Tibial nerve (tissue), 4 donors: Measurements from ENCODE around the gene TMEM156. TPM values are rescaled to one million over a fixed set of nuclear protein-coding genes. Genes with fewer than 3 reads are reported as not detected.

Source experiments
- DNase-seq, 2 donors: peaks; one replicate each; pipeline ENCODE4 v3.0.0-alpha.2; 2019; ENCODE audit warnings: low spot score in 2 of 2
- H3K27ac ChIP-seq, 4 donors: fragments of 200-600 bp; sonication (generic) in 3 of 4; one replicate each; pipeline ENCODE4 v1.5.1; 2017 to 2019; ENCODE audit warnings: mild to moderate bottlenecking in 1 of 4
- H3K27me3 ChIP-seq, 2 donors: fragments of 200-600 bp; sonication (generic) in 1 of 2; one replicate each; pipeline versions ENCODE4 v1.5.1 to v1.6.0; 2017 to 2019
- H3K36me3 ChIP-seq, 3 donors: fragments of 200-600 bp; sonication (generic); one replicate each; pipeline ENCODE4 v1.5.1; 2018 to 2019
- H3K4me1 ChIP-seq, 4 donors: fragments of 200-600 bp; sonication (generic) in 3 of 4; one replicate each; pipeline ENCODE4 v1.5.1; 2017 to 2019
- H3K4me3 ChIP-seq, 4 donors: fragments of 200-600 bp; sonication (generic) in 3 of 4; one replicate each; pipeline ENCODE4 v1.5.1; 2017 to 2019; ENCODE audit warnings: mild to moderate bottlenecking in 1 of 4, moderate library complexity in 1 of 4
- H3K9me3 ChIP-seq, 4 donors: fragments of 200-600 bp; sonication (generic) in 3 of 4; one replicate each; pipeline ENCODE4 v1.5.1; 2017 to 2019
- CTCF ChIP-seq, 5 experiments: fragments of 200-600 bp in 3 of 5; fragments of 450-650 bp in 2 of 5; sonication (generic) in 3 of 5; IDR thresholded peaks; one replicate each; pipeline ENCODE4 v1.5.1; 2016 to 2019; ENCODE audit warnings: antibody characterized with exemption in 5 of 5, mild to moderate bottlenecking in 3 of 5, moderate library complexity in 2 of 5
- EP300 ChIP-seq, 2 donors: sonication (generic); formaldehyde crosslinking; IDR thresholded peaks; one replicate each; pipeline ENCODE4 v1.6.1; 2017; ENCODE audit warnings: antibody characterized with exemption in 2 of 2, mild to moderate bottlenecking in 1 of 2
- POLR2A ChIP-seq, 2 donors: fragments of 450-650 bp; IDR thresholded peaks; one replicate each; pipeline ENCODE4 v1.6.1; 2017; ENCODE audit warnings: antibody characterized with exemption in 2 of 2, mild to moderate bottlenecking in 2 of 2, moderate library complexity in 2 of 2
- WGBS, 2 donors: methylation state at CpG; one replicate each; pipeline ENCODE4 v1.1.5; 2018; 5-methylcytosine and 5-hydroxymethylcytosine counted together
- total RNA-seq, 4 donors: library from RNA; depleted of rRNA; stranded (reverse); fragments of >200 nt; gene quantifications; one replicate each; pipeline ENCODE4 v1.1.0, GENCODE V29; 2016

The TMEM156 gene
- total RNA-seq, 4 donors from 2014 or later = 0.66 to 8.6 TPM; not detected in 2

- Histone ChIP-seq H3K27me3 (no peaks in the 10 kb centered on the region), H3K27ac (no peak overlapping the region), H3K9me3 (no peaks in the 10 kb centered on the region), H3K36me3 (no peaks in the 10 kb centered on the region), H3K4me1 (peaks cover 0 to 3% (median 0%) of the 10 kb centered on the region in 4 donors), H3K4me3 (no peak overlapping the region)
- WGBS, 2 donors = 86 to 96% methylated on average over 3 of the region's 3 CpGs
- DNase-seq = no peak
- TF ChIP-seq EP300 (IDR thresholded peaks at IDR 0.05) (no peak), POLR2A (IDR thresholded peaks at IDR 0.05) (no peak), CTCF (IDR thresholded peaks at IDR 0.05) (no peak)
Measured at GRCh38 chr4:38957893-38958292, 74.3 kb downstream of the TMEM156 start.

GRCh38 chr4:38957261-38957815, 74.9 kb downstream of the TMEM156 start:
- Histone ChIP-seq H3K4me1 (peaks cover 0 to 3% (median 0%) of the 10 kb centered on the region in 4 donors), H3K27ac (no peak overlapping the region), H3K36me3 (no peaks in the 10 kb centered on the region), H3K9me3 (no peaks in the 10 kb centered on the region), H3K27me3 (no peaks in the 10 kb centered on the region), H3K4me3 (no peak overlapping the region)
- no peak for DNase-seq
- 26 to 33% methylated on average over 5 of the region's 5 CpGs for WGBS, 2 donors
- TF ChIP-seq POLR2A (IDR thresholded peaks at IDR 0.05) (no peak), CTCF (IDR thresholded peaks at IDR 0.05) (no peak), EP300 (IDR thresholded peaks at IDR 0.05) (no peak)

- no peaks in the 10 kb centered on the region for H3K36me3 ChIP-seq
- 60 to 73% methylated on average over 4 of the region's 4 CpGs for WGBS, 2 donors
- peaks cover 0 to 3% (median 0%) of the 10 kb centered on the region in 4 donors for H3K4me1 ChIP-seq
- H3K27ac ChIP-seq = no peak overlapping the region
- no peak for DNase-seq
- H3K4me3 ChIP-seq = no peak overlapping the region
- H3K9me3 ChIP-seq = no peaks in the 10 kb centered on the region
- TF ChIP-seq CTCF (IDR thresholded peaks at IDR 0.05) = no peak
- TF ChIP-seq POLR2A (IDR thresholded peaks at IDR 0.05) = no peak
- no peak for TF ChIP-seq EP300 (IDR thresholded peaks at IDR 0.05)
- no peaks in the 10 kb centered on the region for H3K27me3 ChIP-seq
Measured at GRCh38 chr4:38955957-38956356, 76.3 kb downstream of the TMEM156 start.

- no peaks in the 10 kb centered on the region for H3K27me3 ChIP-seq
- TF ChIP-seq CTCF (IDR thresholded peaks at IDR 0.05) (no peak), EP300 (IDR thresholded peaks at IDR 0.05) (no peak), POLR2A (IDR thresholded peaks at IDR 0.05) (no peak)
- H3K4me1 ChIP-seq = peaks cover 0 to 3% (median 0%) of the 10 kb centered on the region in 4 donors
- no peaks in the 10 kb centered on the region for H3K9me3 ChIP-seq
- H3K4me3 ChIP-seq = no peak overlapping the region
- H3K36me3 ChIP-seq = no peaks in the 10 kb centered on the region
- no peak for DNase-seq
- no peak overlapping the region for H3K27ac ChIP-seq
Measured at GRCh38 chr4:38954727-38955126, 77.5 kb downstream of the TMEM156 start.

- Histone ChIP-seq H3K36me3 (no peaks in the 10 kb centered on the region), H3K27ac (no peak overlapping the region), H3K9me3 (no peaks in the 10 kb centered on the region), H3K27me3 (no peaks in the 10 kb centered on the region), H3K4me3 (no peak overlapping the region), H3K4me1 (peaks cover 0 to 13% (median 9%) of the 10 kb centered on the region in 4 donors)
- no peak for DNase-seq
- TF ChIP-seq POLR2A (IDR thresholded peaks at IDR 0.05) (no peak), CTCF (IDR thresholded peaks at IDR 0.05) (no peak), EP300 (IDR thresholded peaks at IDR 0.05) (no peak)
- WGBS, 2 donors = 19 to 50% methylated on average over 1 of the region's 1 CpG
Measured at GRCh38 chr4:38952017-38952416, 80.2 kb downstream of the TMEM156 start.
